C4-2B (cell line): ENCODE measurements around the gene SELPLG.

Experiments used
- ZFX ChIP-seq: fragments of 450-650 bp; IDR thresholded peaks from 2 replicates; pipeline ENCODE4 v1.6.1; 2017
- TF ChIP-seq, protein P1 (sequence below): fragments of 450-650 bp; conservative IDR thresholded peaks from 2 replicates; pipeline ENCODE4 v1.5.1; 2017; ENCODE audit warnings: mild to moderate bottlenecking

DNA sequence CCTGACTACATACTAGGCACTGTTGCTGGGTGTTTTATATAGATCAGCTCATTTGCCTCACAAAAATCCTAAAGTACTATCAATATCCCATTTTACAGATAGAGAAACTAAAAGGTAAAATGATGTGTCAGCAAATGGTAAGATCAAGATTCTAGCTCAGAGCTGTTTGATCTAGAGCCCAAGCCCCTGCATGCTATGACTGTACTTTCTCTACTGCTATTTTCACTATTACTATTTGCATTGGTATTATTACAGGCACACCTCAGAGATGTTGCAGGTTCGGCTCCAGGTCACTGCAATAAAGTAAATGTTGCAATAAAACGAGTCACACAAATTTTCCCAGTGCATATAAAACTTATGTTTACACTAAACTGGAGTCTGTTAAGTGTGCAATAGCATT is 60.4 kb downstream of the SELPLG start:
- TF ChIP-seq, protein P1, sequence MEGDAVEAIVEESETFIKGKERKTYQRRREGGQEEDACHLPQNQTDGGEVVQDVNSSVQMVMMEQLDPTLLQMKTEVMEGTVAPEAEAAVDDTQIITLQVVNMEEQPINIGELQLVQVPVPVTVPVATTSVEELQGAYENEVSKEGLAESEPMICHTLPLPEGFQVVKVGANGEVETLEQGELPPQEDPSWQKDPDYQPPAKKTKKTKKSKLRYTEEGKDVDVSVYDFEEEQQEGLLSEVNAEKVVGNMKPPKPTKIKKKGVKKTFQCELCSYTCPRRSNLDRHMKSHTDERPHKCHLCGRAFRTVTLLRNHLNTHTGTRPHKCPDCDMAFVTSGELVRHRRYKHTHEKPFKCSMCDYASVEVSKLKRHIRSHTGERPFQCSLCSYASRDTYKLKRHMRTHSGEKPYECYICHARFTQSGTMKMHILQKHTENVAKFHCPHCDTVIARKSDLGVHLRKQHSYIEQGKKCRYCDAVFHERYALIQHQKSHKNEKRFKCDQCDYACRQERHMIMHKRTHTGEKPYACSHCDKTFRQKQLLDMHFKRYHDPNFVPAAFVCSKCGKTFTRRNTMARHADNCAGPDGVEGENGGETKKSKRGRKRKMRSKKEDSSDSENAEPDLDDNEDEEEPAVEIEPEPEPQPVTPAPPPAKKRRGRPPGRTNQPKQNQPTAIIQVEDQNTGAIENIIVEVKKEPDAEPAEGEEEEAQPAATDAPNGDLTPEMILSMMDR, result no peak
- TF ChIP-seq ZFX, result no peak
